Brain microvascular endothelial cell (primary cell): ENCODE data around the gene TBC1D24.
"Not testable (repeated sequence)": the region's sequence is repeated elsewhere in the genome, so short reads cannot be mapped to it uniquely, and the experiment has no call there.

ENCODE experiments used
- DNase-seq: peaks from one replicate; pipeline ENCODE4 v3.0.0-alpha.2; 2020
- H3K27ac ChIP-seq: fragments of 250-450 bp; sonication (Bioruptor Pico); 2 replicates; pipeline ENCODE4 v1.5.1; 2020; ENCODE audit warnings: mild to moderate bottlenecking, moderate library complexity
- H3K27me3 ChIP-seq: fragments of 250-450 bp; sonication (Bioruptor Pico); replicated peaks from 2 replicates; pipeline ENCODE4 v1.5.1; 2020; ENCODE audit warnings: mild to moderate bottlenecking
- H3K36me3 ChIP-seq: fragments of 250-450 bp; sonication (Bioruptor Pico); replicated peaks from 2 replicates; pipeline ENCODE4 v1.5.1; 2020; ENCODE audit warnings: mild to moderate bottlenecking
- H3K4me3 ChIP-seq: 2 replicates; pipeline ENCODE4 v1.5.1; 2011; ENCODE audit warnings: low read depth, mild to moderate bottlenecking, control low read depth, low read length, moderate library complexity
- in situ Hi-C: cut with HindIII; loops from 2 replicates; pipeline ENCODE4 v1.10.0; 2017; ENCODE audit warnings: low sequenced_read_pairs, low pct_ligation_motif_present
- TF ChIP-seq, protein P1 (sequence below): IDR thresholded peaks from 2 replicates; pipeline ENCODE4 v1.5.1; 2011; ENCODE audit warnings: low read depth, mild to moderate bottlenecking, moderate library complexity, low read length, control low read depth, inconsistent platforms; ENCODE audit errors: missing control alignments

The TBC1D24 gene

DNA sequence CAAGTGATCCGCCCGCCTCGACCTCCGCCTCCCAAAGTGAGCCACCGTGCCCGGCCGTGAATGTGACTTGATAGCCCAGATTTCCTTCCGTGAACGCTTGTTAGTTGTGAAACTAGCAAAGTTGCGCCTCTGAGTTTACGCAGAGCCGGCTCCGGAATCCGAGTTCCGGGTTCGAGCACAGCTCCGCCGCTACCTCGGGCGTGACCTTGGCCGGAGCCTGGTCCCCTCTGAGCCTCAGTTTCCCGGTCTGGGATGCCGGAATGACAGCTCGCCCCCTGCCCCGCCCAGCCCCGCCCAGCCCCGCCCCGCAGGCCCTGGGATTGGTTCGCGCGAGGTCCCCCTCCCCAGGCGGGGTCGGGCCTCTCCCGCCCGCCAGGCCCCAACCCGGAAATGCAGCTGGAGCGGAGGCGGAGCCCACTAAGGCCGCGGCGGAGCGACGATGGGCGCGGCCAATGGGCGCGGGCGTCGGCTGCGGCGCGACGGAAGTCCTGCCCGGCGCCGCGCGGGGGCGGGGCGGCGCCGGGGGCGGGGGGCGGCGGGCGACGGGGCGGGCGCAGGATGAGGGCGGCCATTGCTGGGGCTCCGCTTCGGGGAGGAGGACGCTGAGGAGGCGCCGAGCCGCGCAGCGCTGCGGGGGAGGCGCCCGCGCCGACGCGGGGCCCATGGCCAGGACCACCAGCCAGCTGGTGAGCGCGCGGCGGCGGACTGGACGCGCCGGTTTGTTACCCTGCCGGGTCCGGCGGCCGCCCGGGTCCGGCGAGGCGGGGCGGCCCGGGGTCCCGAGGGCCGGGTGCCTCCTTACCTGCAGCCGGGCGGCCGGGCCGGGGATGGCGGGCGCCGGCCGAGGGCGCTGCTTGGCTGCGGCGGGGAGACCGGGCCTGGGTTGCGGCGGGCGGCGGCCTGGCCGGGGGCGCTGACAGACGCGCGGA lies 62.8 kb downstream of the TBC1D24 start, which contains the start of gene PDPK1:
TSS of gene PDPK1 (plus strand) at position 571 of the 929 bp plus-strand sequence. CDS start at position 663, 92 bp downstream.
- peak within 1 kb of the TSS; percentile 72 for H3K4me3 ChIP-seq
- peak; percentile 85 for DNase-seq
- in situ Hi-C loops = no loop called here
- H3K27me3 ChIP-seq = no peaks in the 10 kb centered on the region
- peak within 1 kb of the TSS; percentile 75 for H3K27ac ChIP-seq
- TF ChIP-seq, protein P1, sequence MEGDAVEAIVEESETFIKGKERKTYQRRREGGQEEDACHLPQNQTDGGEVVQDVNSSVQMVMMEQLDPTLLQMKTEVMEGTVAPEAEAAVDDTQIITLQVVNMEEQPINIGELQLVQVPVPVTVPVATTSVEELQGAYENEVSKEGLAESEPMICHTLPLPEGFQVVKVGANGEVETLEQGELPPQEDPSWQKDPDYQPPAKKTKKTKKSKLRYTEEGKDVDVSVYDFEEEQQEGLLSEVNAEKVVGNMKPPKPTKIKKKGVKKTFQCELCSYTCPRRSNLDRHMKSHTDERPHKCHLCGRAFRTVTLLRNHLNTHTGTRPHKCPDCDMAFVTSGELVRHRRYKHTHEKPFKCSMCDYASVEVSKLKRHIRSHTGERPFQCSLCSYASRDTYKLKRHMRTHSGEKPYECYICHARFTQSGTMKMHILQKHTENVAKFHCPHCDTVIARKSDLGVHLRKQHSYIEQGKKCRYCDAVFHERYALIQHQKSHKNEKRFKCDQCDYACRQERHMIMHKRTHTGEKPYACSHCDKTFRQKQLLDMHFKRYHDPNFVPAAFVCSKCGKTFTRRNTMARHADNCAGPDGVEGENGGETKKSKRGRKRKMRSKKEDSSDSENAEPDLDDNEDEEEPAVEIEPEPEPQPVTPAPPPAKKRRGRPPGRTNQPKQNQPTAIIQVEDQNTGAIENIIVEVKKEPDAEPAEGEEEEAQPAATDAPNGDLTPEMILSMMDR = no peak
- H3K36me3 ChIP-seq = no peaks in the 10 kb centered on the region

DNA sequence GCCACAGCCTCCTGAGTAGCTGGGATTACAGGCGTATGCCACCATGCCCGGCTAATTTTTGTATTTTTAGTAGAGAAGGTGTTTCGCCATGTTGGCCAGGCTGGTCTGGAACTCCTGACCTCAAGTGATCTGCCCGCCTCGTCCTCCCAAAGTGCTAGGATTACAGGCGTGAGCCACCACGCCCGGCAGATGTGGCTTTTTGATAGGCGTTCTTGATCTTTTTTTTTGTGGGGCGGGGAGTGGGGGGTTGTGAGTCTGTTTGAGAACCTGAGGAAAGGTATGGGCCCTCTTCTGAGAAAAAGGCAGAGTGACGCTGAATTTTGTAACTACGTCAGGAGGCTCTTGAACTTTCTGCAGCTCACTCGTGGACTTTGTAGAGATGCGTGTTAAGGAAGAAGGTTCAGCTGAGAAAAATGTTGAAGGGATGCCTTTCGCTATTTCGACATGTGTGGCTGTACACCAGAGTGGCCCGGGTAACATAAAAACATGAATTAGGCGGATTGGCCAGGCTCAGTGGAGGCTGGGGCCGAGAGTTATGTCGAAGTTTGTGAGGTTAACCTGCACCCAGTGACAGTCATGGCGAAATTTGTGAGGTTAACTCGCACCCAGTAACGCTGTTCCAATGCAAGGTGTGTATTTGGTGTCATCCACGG lies 64.4 kb downstream of the TBC1D24 start:
- H3K4me3 ChIP-seq, H3K27ac ChIP-seq, in situ Hi-C loops, DNase-seq, H3K27me3 ChIP-seq, H3K36me3 ChIP-seq: not testable (repeated sequence)

DNA sequence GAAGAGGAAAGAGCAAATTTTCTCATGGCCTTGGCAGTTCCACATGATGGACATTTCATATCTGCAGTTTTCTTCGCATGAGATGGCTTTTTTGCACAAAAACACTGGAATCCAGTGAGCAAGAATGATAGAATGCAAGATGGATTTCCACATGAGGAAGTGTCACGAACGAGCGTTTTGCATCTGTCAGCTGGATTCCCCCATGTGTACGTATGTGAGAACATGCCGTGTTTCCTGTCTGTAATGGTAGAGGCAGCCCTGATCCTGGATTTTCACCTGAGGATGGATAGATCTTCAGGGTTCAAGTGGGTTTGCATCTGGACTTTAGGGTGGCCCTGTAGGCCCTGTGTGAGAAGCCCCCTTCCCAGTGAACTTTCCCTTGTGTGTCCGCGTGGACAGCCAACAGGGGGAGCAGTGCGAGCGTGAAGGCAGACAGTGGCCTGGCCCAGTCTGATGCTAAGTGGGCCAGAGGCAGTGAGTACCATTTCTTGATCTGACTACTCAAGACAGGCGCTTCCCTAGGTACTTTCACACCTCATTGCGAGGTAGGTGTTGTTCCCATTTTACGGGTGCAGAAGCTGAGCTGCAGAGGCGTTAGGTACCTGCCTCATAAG lies 65.0 kb downstream of the TBC1D24 start:
- H3K4me3 ChIP-seq, H3K36me3 ChIP-seq, in situ Hi-C loops, H3K27me3 ChIP-seq, H3K27ac ChIP-seq, DNase-seq: not testable (repeated sequence)
- TF ChIP-seq, protein P1 = peak; percentile 62

DNA sequence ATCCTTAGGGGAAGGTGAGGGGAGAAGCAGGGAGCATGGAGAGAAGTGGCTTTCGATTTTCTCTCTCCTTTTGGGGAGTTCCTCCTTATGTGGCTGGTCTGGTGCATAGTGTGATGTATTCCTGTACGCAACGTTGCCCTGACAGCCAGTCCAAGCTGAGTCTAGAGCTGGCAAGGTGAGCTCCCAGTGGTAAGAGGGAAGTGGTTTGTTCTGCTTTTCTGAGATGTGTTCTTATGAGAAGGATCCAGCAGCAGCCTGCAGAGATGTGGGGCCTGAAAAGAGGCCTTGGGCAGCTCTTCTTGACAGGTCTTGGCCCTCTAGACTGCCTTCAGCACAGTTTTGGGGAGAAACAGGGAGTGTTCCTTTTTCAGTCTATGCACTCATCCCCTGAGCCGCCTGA lies 66.0 kb downstream of the TBC1D24 start:
- H3K27me3 ChIP-seq, H3K27ac ChIP-seq, in situ Hi-C loops, DNase-seq, H3K4me3 ChIP-seq, H3K36me3 ChIP-seq: not testable (repeated sequence)

DNA sequence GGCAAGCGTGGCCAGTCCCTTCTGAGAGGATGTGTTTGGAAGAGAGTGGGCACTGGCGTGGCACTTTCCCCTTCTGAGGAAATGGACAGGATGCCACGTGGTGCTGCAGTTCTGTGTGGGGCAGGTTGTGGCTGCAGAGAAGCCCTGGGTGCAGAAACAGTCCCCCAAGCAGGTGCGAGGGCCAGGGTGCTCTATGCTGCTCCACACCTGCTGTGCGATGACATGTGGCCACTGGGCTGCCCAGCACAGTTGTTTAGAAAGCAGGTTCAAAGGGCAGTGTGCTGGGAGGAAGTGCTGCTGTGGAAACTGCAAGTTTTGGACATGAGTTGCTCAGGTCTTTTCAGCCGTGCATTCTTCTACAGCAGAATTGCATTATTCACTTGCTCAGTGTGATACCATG lies 66.5 kb downstream of the TBC1D24 start:
- H3K27ac ChIP-seq, in situ Hi-C loops, H3K36me3 ChIP-seq, H3K4me3 ChIP-seq, H3K27me3 ChIP-seq: not testable (repeated sequence)
- DNase-seq = peak; percentile 4

DNA sequence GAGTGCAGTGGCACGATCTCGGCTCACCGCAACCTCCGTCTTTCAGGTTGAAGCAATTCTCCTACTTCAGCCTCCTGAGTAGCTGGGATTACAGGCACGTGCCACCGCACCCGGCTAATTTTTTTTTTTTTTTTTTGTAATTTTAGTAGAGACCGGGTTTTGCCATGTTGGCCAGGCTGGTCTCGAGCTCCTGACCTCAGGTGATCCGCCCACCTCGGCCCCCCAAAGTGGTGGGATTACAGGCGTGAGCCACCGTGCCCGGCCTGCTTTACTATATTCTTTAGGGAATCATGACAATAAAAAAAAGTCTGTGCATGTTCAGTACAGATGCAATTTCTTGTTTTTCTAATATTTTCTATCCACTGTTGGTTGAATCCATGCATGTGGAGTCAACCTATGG lies 68.8 kb downstream of the TBC1D24 start:
- in situ Hi-C loops, H3K4me3 ChIP-seq, H3K36me3 ChIP-seq, H3K27ac ChIP-seq, DNase-seq, H3K27me3 ChIP-seq: not testable (repeated sequence)

DNA sequence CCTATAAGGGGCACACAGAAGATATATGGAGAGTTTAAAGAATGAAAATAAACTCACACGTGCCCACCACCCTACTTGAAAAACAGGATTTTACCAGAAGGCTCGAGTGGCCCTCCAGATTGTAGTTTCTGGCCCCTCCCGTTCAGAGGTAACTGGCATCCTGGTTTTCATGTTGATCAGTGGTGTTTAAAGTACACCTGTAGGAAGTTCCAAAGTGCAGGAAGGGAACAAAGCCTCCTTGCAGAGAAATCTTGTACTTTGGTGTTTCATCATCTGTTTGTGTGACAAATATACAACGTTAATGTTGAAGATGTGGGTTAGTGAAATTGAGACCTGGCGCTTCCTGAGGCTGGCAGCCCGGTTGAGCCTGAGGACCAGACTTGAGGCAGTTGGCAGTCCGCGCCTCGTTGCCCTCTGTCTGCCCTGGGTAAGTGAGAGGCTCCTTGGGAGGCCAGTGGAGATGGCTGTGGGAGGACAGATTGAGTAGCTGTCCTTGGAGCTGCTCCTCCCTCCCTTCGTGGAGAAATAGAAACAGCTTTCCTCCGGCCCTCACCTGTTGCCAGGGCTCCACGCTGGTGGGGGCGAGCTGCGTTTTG lies 75.5 kb downstream of the TBC1D24 start:
- H3K27me3 ChIP-seq, H3K4me3 ChIP-seq, H3K36me3 ChIP-seq, DNase-seq, in situ Hi-C loops, H3K27ac ChIP-seq: not testable (repeated sequence)

DNA sequence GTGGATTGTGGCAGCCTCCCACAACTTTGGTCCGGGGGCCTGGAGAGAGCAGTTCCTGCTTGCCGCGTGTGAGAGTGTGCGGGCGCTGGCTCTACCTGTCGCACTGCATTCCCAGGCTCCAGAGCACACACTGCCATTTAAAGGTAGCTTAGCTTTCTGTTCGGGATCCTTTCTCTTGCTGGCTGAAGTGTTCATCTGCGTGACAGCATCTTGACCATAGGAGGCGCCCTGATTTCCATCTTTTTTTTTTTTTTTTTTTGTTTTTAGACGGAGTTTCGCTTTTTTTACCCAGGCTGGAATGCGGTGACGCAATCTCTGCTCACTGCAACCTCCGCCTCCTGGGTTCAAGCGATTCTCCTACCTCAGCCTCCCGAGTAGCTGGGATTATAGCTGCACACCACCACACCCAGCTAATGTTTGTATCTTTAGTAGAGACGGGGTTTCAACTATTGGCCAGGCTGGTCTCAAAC lies 76.5 kb downstream of the TBC1D24 start:
- TF ChIP-seq, protein P1 = peak; percentile 17
- H3K4me3 ChIP-seq, H3K36me3 ChIP-seq, in situ Hi-C loops, H3K27me3 ChIP-seq, H3K27ac ChIP-seq: not testable (repeated sequence)
- peak; percentile 27 for DNase-seq

DNA sequence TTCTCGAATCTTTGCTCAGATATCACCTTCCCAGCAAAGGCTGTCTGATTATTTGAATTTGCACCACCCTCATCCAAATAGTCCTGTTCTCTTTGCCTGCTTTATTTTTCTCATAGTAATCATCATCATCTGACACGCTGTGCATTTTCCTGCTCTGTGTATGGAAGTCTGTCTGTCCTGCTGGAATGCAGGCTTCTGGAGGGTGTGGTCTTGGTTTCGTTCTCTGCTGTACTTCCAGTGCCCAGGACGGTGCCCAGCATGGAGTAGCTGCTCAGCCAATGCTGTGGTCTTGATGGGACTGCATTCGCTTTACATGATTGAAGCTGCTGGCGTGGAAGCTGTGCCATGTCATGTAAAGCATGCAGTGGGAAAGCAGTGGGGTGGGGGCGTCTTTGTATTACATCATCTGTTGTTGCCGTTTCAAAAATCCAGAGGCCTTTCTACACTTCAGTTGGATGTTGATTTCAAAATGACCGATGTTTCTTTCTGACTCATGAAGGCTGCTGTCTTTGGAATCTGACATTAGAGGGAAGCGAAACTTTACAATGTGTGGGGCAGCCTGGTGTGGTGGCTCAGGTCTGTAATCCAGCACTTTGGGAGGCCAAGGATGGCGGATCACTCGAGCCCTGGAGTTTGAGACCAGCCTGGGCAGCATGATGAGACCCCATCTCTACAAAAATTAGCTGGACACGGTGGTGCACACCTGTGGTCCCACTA lies 79.9 kb downstream of the TBC1D24 start:
- H3K27me3 ChIP-seq, H3K4me3 ChIP-seq, DNase-seq, H3K27ac ChIP-seq, in situ Hi-C loops, H3K36me3 ChIP-seq: not testable (repeated sequence)
